GM21528 (cell line): ENCODE measurements around the gene TPBG.
A peak's percentile ranks its signal among the peaks of the same experiment; 100 is the strongest.

Experiments used
- ATAC-seq: cut with Tn5 transposase; IDR thresholded peaks from one replicate; pipeline ENCODE4 v1.9.1; 2021; ENCODE audit warnings: mild to moderate bottlenecking, moderate library complexity; ENCODE audit not compliant: unreplicated experiment, low FRiP score

Gene TPBG

GRCh38 chr6:82363428-82364086 is at the start of gene TPBG:
Gene TPBG (plus strand): TSS chr6:82363817. CDS start chr6:82364962, 1,145 bp downstream.
- peak; percentile 55 for ATAC-seq

DNA sequence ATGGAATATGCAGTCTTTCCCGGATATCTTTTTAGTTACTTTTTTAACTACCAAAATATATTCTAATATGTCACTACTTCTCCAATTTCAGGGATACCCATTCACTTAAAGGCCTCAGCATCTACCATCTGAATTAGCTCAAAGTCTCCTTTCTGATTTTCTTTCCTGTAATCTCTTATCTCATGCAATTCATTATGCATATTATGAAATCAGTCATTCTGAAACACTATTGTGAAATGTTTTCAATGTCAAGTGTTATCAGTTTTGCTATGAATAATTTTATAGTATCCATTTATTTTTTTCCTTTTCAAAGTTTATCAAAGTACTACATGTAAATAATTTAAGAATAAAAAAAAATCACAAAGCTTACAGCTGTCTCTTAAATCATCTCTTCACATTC is 41.2 kb upstream of the TPBG start:
- no peak for ATAC-seq

DNA sequence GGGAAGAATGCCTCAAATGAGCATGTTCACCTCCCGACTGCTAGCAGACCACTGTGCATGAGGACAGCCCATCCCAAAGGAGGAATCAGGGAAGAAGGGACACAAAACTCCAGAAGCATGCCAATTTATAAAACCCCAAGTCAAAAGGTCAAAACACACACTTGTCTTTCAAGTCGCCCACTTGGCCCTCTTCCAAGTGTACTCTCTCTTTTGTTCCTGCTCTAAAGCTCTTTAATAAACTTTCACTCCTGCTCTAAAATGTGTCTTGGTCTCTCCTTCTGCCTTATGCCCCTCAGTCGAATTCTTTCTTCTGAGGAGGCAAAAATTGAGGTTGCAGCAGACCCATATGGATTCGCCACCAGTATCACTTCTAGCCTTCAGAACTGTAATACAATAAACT is 33.9 kb upstream of the TPBG start:
- ATAC-seq = no peak

DNA sequence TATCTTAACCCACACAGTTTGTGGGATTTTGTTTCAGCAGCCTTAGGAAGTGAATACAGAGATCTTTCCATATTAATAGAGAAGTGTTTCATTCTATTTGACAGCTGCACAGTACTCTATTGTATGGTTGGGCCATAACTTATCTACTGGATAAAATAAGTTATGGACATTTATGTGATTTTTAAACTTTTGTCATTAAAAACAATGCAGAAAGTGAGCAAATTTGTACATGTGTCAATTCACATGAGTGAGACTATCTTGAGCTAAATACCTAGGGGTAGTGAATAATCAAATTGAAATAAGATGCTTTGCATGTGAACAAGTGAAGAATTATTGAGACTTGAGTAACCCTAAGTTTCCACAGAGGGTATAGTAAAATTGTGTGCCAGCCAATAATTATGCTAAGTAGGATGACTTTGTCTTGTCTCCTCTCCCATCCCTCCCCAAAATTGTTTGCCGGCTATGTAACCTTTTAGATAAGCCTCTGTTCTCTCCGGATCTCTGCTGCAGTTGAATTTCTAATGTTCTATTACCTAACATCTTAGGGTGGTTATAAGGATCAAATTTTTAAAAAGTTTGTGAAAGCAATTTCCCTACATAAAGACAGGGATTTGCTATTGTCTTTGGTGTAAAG is 33.3 kb upstream of the TPBG start:
- no peak for ATAC-seq

DNA sequence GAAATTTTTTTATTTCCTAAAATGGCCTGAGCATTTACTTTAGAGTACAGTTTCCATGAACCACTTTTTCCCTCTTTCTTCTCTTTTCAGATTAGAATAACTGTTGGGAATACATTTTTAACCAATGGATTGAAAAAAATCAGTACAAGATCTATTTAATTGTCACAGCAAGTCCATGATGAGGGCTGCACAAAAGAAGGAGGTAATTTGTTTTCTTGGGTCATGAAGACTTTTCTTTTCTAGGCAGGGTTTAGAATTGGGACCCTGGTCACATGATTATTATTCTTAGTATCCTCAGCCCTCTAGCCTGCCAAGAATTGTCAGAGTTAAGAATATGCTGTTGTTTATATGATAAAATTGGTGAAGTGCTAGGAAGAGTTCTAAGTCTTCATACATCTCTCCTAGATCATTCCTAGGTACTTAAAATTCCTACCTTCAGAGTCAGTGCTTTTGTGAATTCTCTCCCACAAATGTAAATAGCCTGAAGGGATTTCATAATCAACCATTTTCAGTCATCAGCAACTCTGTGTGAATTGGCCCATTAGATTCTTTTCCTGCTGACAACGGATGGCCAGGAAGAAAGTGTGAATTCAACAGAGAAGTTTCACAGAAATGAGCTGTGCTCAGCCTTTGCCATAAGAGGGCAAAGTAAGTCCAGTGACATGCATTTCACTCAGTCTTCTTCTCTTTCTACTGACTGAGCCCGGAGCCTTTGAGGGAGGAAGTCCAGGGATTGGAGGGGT is 32.4 kb upstream of the TPBG start:
- ATAC-seq = no peak

DNA sequence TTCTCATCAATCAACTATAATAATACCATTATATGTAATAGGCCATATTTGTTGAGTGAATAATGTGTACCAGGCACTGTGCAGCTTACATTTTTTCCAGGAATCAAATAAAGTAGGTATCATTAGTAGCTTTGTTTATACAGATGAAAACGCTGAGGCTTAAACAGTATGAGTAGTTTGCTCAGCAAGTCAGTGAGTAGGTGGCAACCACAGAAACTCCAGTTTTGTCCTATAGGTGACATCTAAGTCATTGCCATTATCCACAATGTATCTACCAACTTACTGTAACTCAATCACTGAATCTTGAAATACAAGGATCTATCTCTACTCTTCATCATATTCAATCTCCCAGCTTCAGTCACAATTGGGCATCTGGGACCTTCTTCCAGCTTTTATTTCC is 29.8 kb upstream of the TPBG start:
- ATAC-seq = no peak

- no peak for ATAC-seq
Observed at GRCh38 chr6:82337688-82338257, 25.8 kb upstream of the TPBG start.

- ATAC-seq = no peak
Observed at GRCh38 chr6:82348130-82348529, 15.5 kb upstream of the TPBG start.

- ATAC-seq = no peak
Observed at GRCh38 chr6:82353848-82354247, 9.8 kb upstream of the TPBG start.

- ATAC-seq = no peak
Observed at GRCh38 chr6:82360552-82360951, 3.1 kb upstream of the TPBG start.

DNA sequence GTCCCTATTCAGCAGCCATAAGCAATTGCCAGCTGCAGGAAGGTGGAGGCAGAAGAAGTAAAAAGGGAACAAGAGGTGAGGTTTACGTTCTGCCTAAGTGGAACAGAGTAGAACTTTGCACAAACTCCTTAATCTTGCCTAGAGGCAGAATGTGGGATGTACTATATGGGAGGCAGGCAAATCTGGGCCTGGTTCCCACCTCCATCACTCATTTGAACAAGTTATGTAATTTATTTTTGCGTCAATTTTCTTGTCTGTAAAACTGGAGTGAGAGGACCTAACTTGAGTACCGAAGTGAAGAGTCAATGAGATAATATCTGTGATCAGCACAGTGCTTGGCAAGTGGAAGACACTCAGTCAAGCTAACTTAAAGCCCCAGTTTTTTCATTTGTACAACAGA is 2.0 kb upstream of the TPBG start:
- ATAC-seq = no peak

DNA sequence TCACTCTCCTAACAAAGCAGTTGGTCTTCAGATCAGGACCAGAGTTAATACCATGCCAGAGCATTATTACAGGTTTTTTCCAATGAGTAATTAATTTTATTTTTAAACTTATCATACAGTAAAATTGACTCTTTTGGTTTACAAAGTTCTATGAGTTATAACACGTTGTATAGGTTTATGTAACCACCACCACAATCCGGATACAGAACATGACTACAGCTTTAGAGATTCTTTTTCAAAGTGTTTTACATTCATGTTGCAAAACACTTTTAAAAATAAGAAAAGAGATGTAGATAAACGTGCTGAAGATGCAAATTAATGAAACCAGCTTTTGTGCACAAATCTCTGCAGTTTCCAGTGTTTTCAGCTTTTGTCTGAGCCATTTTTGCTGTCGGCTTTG is 1.5 kb upstream of the TPBG start:
- no peak for ATAC-seq

DNA sequence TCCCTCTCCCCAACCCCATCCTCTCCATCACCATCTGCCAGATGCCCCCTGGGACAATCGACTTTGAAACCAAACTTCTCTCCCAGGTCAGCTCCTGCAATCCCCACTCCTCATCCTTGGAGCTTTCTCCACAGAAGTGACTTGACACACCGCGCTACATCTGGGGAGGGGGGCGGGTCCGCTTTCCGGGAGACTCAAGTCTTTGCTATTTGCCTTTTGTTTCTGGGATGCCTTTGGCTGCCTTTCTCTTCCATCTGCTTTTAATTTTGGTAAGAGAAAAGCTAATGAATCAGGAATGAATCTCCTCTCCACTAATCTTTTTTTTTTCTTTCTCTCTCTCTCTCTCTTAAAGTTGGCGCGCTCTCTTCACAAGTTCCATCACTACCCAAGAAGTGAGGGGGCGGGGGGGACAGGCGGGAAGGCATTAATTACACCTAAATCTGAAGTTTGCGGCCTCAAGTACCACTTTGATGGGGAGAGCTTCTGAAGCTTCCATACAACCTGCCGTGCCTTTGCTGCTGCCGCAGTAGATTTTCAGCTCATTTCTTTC is 664 bp upstream of the TPBG start:
- ATAC-seq = no peak

DNA sequence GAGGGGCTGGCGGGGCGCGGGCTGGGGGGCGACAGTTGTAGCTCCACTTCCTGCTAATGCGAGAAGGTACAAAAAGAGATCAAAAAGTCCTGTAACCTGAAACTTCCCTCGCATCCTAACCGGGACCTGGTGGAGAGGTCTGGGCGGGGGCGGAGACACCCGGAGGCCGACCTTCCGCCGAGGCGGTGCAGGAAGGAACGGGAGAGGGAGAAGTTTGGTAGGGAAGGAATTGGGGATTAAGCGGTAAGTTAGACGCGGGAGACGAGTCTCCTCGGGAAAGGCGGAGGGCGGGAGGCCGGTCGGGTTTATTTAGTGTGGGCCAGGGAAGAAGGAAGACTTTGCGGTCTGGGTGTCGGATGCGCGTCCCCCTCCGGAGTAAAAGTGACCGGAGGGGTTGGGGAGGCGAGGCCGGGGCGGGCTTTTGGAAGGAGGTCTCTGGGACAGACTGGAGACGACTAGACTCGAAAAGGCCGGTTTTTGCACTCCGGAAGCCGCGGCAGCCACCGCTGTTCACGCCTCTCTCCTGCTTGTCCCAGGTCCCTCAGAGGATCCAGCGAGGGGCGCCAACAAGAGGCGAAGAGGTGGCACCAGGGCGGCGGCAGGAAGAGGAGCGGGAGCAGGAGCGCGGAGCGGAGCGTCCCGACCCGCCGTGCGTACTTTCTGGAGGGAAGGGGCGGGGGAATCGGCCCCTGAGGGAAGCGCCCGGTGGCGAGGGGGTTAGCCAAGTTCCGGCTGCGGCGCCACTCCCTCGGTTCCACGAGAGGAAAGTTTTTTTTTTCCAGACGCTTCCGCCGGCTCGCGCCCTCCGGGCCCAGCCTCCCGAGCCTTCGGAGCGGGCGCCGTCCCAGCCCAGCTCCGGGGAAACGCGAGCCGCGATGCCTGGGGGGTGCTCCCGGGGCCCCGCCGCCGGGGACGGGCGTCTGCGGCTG is 734 bp downstream of the TPBG start:
- ATAC-seq = peak; percentile 21

- ATAC-seq = no peak
Observed at GRCh38 chr6:82365016-82365795, 1.6 kb downstream of the TPBG start.

GRCh38 chr6:82367704-82368103 is 4.1 kb downstream of the TPBG start:
- no peak for ATAC-seq

DNA sequence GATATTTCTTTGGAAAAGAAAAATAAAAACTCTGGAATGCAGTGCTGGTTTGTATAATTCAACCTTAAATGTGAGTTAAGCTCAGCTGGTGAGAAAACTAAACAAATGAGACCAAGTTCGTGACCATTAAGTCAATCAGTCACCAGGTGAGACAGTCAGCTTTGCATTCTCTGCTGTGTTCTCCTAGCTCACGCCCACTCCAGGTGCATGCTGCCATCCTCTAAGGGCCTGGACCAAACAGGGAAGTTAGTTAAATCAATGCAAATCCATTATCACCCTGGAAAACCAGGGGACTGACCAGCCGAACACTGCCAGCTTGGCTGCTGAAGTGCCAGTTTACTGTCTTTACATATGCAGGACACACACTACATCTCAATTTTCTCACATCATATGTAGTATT is 7.2 kb downstream of the TPBG start:
- ATAC-seq = no peak

DNA sequence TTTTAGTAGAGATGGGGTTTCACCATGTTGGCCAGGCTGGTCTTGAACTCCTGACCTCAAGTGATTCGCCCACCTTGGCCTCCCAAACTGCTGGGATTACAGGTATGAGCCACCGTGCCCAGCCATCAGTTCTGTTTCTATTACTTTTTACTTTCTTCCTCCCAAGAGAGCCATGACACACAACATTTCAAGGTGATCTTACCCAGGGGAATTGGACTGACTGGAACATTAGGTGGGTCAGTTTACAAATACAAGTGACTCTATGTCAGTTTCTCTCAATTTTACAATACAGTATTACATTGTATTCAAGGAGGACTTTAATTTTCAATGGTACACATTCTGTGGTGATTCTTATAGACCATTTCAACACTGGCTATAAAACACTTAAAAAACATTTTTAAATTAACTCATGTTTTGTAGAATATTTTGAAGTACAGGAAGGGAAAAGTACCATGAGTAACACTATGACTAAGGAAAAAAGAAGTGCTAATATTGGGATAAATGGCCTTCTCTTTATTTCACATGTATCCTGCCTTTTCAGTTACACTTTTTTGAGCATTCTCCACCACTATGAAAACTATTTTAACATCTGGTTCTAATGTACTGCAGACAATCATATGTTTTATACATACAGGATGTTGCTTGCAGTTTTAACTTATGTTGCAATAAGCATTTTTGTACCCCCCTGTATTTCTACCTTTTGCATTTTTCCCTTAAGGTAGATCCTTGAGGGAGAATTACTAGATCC is 8.4 kb downstream of the TPBG start:
- no peak for ATAC-seq

GRCh38 chr6:82372656-82373055 is 9.0 kb downstream of the TPBG start:
- ATAC-seq = no peak
